Activated CD4-positive, alpha-beta T cell treated with anti-CD3 and anti-CD28 coated beads for 48 hours (primary cell): ENCODE data around the gene RASGEF1C.

Source experiments
- DNase-seq: peaks from one replicate; pipeline ENCODE4 v3.0.0-alpha.2; 2020

Gene RASGEF1C

DNA sequence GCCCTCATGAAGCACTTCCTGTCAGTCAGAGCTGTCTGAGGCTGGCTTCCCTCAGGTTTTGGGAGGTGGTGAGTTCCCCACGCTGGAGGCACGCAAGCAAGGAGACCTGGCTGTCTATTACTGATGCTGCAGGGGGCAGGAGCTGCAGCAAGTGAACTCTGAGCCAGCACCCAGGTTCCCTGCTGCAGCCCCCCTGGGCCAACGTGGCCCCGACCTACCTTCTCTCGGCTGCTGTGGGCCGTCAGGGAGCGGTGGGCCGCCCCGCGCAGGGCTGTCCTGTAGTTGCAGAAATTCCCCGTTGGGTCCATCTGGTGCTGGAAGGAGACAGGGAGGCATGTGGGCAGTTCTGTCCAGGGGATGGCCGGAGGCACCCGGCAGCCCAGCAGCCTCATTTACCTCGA lies 90.6 kb downstream of the RASGEF1C start:
- DNase-seq: no peak

DNA sequence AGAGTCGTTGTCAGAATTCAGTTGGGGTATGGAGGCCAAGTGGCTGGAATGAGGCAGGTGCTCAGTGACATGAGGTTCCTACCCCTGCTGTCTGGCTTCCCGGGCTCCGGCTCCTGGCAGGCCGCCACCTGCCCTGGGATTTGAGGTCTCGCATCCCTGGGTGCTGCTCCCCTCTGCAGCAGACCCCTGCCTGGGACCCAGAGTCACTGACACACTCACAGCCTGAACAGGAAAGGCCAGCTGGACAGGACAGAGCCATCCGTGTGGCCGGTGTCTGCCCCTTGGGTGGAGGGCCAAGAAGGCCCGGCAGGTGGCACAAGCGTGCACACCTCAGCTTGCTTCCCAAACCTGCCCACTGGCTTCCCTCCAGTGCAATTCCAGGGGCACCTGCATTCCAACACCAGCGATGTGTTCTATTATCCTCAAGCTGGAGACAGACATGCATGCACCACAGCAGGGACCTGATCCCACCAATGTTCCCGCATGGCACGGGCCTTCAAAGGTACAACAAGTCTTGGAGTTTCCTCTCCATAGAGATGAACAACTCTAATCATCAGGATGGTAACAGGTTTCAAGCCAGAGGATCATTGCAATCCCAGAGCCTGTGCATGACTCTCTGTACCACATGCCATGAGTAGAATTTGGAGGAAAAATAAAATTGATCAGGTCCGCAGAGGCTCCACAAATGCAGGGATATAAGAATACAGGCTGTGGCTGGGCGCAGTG lies 91.8 kb downstream of the RASGEF1C start:
- DNase-seq: no peak

GRCh38 chr5:180116077-180116999 lies 92.7 kb downstream of the RASGEF1C start:
- no peak for DNase-seq

GRCh38 chr5:180115326-180116076 lies 93.5 kb downstream of the RASGEF1C start:
- DNase-seq: no peak

DNA sequence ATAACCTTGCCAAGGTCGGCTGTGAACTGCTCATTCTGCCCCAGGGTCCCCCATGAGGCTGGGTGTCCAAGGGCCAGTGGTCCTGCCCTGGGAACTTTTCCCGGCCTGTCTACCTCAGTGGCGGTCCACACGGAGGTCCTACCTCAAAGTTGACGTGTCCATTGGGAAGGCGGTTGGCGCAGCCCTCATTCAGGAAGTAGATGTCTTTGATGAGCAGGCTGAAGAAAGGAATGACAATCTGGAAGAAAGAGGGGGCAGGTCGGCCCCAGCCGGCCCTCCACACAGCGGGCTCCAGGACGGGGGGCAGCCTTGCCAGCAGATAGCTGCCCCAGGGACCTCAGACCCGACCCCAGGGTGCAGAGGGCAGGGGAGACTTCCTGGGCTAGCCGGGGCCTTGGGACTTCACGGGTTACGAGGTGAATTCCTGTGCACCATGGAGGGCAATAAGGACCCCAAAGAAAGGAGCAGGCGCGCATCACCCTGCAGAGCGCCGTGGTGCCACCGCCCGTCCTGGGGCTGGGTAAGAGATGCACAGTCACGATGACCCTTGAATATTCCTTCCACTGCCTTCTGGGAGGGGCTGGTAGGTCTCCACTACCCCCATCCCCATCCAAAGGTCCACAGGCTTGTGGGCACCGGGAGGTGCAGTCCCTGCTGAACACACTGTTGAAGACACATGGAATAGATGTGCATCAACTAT lies 94.6 kb downstream of the RASGEF1C start:
- no peak for DNase-seq

DNA sequence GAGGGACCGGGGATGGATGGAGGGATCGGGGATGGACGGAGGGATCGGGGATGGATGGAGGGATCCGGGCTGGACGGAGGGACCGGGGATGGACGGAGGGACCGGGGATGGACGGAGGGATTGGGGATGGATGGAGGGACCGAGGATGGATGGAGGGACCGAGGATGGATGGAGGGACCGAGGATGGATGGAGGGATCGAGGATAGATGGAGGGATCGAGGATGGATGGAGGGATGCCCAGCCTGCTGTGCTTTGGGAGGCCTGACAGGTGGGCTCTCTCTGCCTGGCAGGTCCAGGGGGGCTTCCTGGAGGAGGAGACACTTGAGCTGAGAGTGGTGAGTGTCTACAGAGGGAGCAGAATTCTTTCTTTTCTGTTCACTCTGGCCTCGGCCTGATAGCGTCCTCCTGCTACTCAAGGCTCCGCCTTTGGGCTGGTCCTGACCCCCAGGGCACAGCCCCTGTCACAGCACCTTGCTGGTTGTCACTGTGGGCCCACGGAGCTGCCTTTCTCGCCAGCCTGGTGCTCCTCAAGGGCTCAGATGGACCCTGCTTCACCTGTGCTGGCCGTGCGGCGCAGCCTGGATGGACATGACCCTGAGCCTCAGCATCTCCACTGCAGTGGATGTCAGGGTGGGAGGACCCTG lies 95.2 kb downstream of the RASGEF1C start:
- DNase-seq: no peak

- no peak for DNase-seq
Measured at GRCh38 chr5:180112181-180112861, 96.7 kb downstream of the RASGEF1C start.

- DNase-seq: no peak
Measured at GRCh38 chr5:180111273-180112002, 97.6 kb downstream of the RASGEF1C start.

DNA sequence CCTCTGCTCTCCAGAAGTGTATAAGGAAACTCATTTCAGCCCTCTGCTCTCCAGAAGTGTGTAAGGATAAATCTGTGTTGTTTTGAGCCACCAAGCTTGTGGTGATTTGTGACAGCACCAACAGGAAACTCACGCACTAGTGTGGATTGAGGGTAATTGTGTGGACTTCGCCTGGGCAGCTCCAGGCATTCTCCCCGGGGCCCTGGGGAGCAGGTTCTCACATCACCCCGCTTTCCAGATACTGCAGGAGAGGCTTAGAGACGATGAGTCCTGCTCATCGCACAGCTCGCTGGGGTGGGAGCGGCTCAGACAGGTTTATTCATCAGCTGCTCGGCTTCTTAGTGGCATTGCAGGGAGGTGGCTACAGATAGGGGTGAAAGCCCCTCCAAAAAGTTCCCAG lies 99.1 kb downstream of the RASGEF1C start:
- DNase-seq: no peak

GRCh38 chr5:180107005-180107404 lies 102.0 kb downstream of the RASGEF1C start:
- no peak for DNase-seq

DNA sequence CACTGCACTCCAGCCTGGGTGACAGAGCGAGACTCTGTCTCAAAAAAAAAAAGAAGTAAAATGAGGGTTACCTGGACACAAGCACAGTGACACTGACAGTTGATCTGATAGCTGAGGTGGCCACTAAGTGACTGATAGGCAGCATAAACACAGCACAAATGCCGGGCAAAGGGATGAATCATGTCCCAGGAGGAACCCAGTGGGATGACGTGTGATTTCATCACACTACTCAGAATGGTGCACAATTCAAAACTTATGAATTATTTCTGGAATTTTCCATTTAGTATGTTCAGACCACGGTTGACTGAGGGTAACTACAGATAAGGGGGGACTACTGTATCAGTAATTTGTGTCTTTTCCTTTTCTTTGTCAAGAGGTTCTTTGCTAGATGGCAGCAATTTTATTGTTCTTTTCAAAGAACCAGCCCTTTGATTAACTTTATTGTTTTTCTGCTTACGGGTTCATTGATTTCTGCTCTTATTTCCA lies 103.1 kb downstream of the RASGEF1C start:
- DNase-seq: no peak

DNA sequence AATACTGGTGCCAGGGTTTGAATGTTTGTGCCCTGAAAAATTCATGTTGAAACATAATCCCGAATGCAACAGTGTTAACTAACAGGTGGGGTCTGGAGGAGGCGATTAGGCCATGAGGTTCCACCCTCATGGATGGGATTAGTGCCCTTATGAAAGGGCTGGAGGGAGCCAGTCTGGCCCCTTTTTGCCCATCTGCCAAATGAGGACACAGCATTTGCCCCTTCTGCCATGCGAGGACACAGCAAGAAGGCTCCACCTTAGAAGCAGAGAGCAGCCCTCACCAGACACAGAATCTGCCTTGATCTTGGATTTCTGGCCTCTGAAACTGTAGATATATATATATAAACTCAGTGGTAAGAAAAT lies 104.9 kb downstream of the RASGEF1C start:
- no peak for DNase-seq

- DNase-seq: no peak
Measured at GRCh38 chr5:180103487-180104167, 105.4 kb downstream of the RASGEF1C start.

DNA sequence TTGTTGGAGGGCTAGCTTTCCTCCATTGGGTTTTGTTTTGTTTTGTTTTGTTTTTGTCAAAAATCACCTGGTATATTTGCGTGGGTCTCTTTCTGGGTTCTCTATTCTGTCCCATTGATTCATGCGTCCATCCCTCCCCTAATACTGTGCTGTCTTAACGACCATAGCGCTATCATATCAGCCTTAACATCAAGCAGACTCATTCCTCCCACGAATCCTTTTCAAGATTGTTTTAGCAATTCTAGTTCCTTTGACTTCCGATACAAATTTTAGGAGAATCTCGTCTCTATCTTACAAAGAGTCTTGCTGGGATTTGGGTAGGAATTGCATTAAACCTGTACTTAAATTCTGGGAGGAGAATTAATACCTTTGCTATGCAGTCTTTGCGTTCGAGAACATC lies 106.4 kb downstream of the RASGEF1C start:
- no peak for DNase-seq

DNA sequence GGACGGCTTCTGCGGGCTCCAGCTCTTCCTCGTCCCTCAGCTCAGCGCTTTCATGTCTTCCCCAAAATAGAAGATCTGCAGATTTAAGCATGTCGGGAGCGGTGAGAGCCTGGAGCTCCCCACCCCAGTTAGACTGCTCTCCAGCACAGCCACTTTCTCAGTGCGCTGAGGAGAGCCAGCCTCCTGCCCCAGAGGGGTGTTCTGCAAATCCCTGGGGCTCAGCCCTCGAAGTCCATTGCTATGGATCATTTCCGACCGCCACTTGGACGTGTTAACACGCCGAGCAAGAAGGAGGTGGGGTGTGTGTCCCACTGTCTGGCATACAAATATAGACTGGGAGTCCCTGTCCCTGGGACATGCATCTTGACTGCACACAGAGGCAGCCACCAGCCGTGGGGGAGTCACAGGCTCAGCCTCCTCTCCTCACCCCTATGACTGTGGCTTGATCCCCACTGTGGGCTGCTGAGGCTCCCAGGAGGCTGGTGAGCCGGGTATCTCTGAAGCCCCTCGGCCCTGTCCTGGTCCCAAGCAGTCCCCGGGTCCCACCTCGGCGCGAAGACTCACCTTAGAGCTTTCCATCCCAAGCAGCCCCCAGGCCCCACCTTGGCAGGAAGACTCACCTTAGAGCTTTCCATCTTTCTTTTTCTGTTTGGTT lies 107.4 kb downstream of the RASGEF1C start:
- DNase-seq: no peak

- no peak for DNase-seq
Measured at GRCh38 chr5:180100621-180101450, 108.2 kb downstream of the RASGEF1C start.

GRCh38 chr5:180099733-180100611 lies 109.0 kb downstream of the RASGEF1C start:
- DNase-seq: no peak
